Keratinocyte (primary cell): ENCODE data around the gene TMEM150B.

Experiments used
- EZH2 ChIP-seq: IDR thresholded peaks from one replicate; pipeline ENCODE4 v1.6.1; 2012; ENCODE audit warnings: inconsistent platforms, mild to moderate bottlenecking, low read length, moderate library complexity
- TF ChIP-seq, protein P1 (sequence below), 3 experiments: IDR thresholded peaks in 1 of 3; conservative IDR thresholded peaks in 1 of 3; optimal IDR thresholded peaks in 1 of 3; 2 replicates in 2 of 3; 3 replicates in 1 of 3; pipeline versions ENCODE3 to v1.5.1; 2011; ENCODE audit warnings: low read length in 3 of 3, mild to moderate bottlenecking in 3 of 3, moderate library complexity in 2 of 3, control low read depth in 1 of 3, inconsistent platforms in 1 of 3; ENCODE audit not compliant: insufficient read depth in 2 of 3; ENCODE audit errors: extremely low read depth in 1 of 3

DNA sequence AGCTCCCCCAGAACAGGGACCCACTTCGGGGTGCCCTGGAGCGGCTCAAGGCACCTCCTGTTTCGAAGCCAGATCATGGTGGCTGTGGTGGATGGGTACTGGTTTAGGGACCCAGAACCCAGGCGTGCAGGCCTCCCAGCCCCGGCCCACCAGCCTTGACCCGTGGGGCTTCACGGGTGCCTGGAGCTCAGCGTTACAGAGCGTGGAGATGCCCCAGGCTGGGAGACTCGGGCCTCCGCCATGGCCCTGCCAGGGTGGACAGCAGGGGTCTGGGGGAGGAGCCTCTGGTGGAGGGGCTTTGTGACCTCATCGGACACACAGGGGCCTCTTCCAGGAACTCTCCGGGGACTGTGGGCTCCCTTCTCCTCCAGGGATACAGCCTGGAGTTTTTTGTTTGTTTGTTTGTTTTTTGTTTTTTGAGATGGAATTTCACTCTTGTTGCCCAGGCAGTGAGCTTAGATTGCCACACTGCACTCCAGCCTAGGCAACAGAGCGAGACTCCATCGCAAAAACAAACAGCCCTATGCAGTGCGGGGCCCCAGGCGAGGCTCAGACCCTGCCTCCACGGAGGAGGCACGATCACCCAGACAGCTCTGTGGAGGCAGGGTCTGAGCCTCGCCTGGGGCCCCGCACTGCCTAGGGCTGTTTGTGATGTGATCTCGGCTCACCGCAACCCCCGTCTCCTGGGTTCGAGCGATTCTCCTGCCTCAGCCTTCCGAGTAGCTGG, 38.0 kb upstream of the TMEM150B start, which contains the start of gene GARIN5B:
- TF ChIP-seq, protein P1, sequence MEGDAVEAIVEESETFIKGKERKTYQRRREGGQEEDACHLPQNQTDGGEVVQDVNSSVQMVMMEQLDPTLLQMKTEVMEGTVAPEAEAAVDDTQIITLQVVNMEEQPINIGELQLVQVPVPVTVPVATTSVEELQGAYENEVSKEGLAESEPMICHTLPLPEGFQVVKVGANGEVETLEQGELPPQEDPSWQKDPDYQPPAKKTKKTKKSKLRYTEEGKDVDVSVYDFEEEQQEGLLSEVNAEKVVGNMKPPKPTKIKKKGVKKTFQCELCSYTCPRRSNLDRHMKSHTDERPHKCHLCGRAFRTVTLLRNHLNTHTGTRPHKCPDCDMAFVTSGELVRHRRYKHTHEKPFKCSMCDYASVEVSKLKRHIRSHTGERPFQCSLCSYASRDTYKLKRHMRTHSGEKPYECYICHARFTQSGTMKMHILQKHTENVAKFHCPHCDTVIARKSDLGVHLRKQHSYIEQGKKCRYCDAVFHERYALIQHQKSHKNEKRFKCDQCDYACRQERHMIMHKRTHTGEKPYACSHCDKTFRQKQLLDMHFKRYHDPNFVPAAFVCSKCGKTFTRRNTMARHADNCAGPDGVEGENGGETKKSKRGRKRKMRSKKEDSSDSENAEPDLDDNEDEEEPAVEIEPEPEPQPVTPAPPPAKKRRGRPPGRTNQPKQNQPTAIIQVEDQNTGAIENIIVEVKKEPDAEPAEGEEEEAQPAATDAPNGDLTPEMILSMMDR (optimal IDR thresholded peaks at IDR 0.05 in 1 of 3, IDR thresholded peaks at IDR 0.05 in 1 of 3, conservative IDR thresholded peaks at IDR 0.05 in 1 of 3; ENCODE audit: extremely low read depth in 1 of 3, insufficient read depth in 2 of 3, low read length in 3 of 3): no peak
- TF ChIP-seq EZH2: no peak
